WTC11 (cell line): ENCODE data around the gene ENTR1. TPM values are rescaled to one million over a fixed set of nuclear protein-coding genes. Genes with fewer than 3 reads are reported as not detected.

Experiments used
- ATAC-seq: fragments of 200-7000 bp; cut with Tn5 transposase; 2 replicates; pipeline ENCODE4 v1.10.0; 2021; ENCODE audit warnings: mild to moderate bottlenecking, moderate library complexity
- CTCF ChIA-PET: fragments of 300-600 bp; sonication (Branson Sonifier 250); formaldehyde crosslinking; loops from one replicate; lab custom pipeline; 2021; ENCODE audit warnings: antibody characterized with exemption; lab: Charles Lee
- POLR2A ChIA-PET: fragments of 350-600 bp; sonication (Branson Sonifier 250); formaldehyde crosslinking; loops from one replicate; lab custom pipeline; 2021; ENCODE audit warnings: antibody characterized with exemption; lab: Charles Lee
- DNase-seq: peaks from one replicate; pipeline ENCODE4 v3.0.0; 2021; ENCODE audit warnings: low spot score
- H3K27ac Mint-ChIP-seq: 2 replicates; pipeline ENCODE4 v1.8.0; 2021; ENCODE audit warnings: mixed read lengths
- H3K27me3 Mint-ChIP-seq: 2 replicates; pipeline ENCODE4 v1.8.0; 2021; ENCODE audit warnings: low read depth, mild to moderate bottlenecking, moderate library complexity, mixed read lengths
- H3K36me3 Mint-ChIP-seq: 2 replicates; pipeline ENCODE4 v1.8.0; 2021; ENCODE audit warnings: mixed read lengths
- H3K4me1 Mint-ChIP-seq: 2 replicates; pipeline ENCODE4 v1.8.0; 2022; ENCODE audit warnings: mixed read lengths
- H3K4me3 Mint-ChIP-seq: 2 replicates; pipeline ENCODE4 v1.8.0; 2021; ENCODE audit warnings: mild to moderate bottlenecking, moderate library complexity, mixed read lengths
- H3K9me3 Mint-ChIP-seq: 2 replicates; pipeline ENCODE4 v1.8.0; 2021; ENCODE audit warnings: mixed read lengths
- CTCF ChIP-seq: fragments of 200-600 bp; IDR thresholded peaks from 2 replicates; pipeline ENCODE4 v1.8.0; 2022; ENCODE audit warnings: antibody characterized with exemption
- ELF4 ChIP-seq: sonication (generic); formaldehyde crosslinking; IDR thresholded peaks from 2 replicates; pipeline ENCODE4 v1.8.1; 2022; ENCODE audit warnings: low read depth, mild to moderate bottlenecking, moderate library complexity, missing genetic modification reagents
- ETV6 ChIP-seq: sonication (generic); formaldehyde crosslinking; IDR thresholded peaks from 2 replicates; pipeline ENCODE4 v1.8.1; 2022; ENCODE audit warnings: mild to moderate bottlenecking, missing genetic modification reagents
- KAT7 ChIP-seq: sonication (generic); formaldehyde crosslinking; IDR thresholded peaks from 2 replicates; pipeline ENCODE4 v1.8.1; 2023; ENCODE audit warnings: missing genetic modification reagents, mild to moderate bottlenecking, borderline replicate concordance
- MLX ChIP-seq: sonication (generic); formaldehyde crosslinking; IDR thresholded peaks from 2 replicates; pipeline ENCODE4 v1.8.1; 2023; ENCODE audit warnings: mild to moderate bottlenecking, missing genetic modification reagents, moderate library complexity
- MXD4 ChIP-seq: fragments of 250-450 bp; sonication (Bioruptor Pico); IDR thresholded peaks from 2 replicates; pipeline ENCODE4 v1.8.0; 2021; ENCODE audit warnings: mild to moderate bottlenecking, moderate library complexity, borderline replicate concordance
- NR3C1 ChIP-seq: sonication (generic); formaldehyde crosslinking; conservative IDR thresholded peaks from 2 replicates; pipeline ENCODE4 v1.8.1; 2023; ENCODE audit warnings: low read depth, mild to moderate bottlenecking, missing genetic modification reagents
- TCF7 ChIP-seq: sonication (generic); formaldehyde crosslinking; IDR thresholded peaks from 2 replicates; pipeline ENCODE4 v1.8.0; 2022; ENCODE audit warnings: mild to moderate bottlenecking, low read depth, missing genetic modification reagents, moderate library complexity
- TP53 ChIP-seq: sonication (generic); formaldehyde crosslinking; IDR thresholded peaks from 2 replicates; pipeline ENCODE4 v1.8.1; 2023; ENCODE audit warnings: mild to moderate bottlenecking, missing genetic modification reagents
- USF1 ChIP-seq: sonication (generic); formaldehyde crosslinking; IDR thresholded peaks from 2 replicates; pipeline ENCODE4 v1.8.0; 2022; ENCODE audit warnings: mild to moderate bottlenecking, missing genetic modification reagents
- ZBTB21 ChIP-seq: sonication (generic); formaldehyde crosslinking; IDR thresholded peaks from 2 replicates; pipeline ENCODE4 v1.8.1; 2023; ENCODE audit warnings: mild to moderate bottlenecking, missing genetic modification reagents, borderline replicate concordance
- ZNF219 ChIP-seq: sonication (generic); formaldehyde crosslinking; IDR thresholded peaks from 2 replicates; pipeline ENCODE4 v1.8.0; 2023; ENCODE audit warnings: missing genetic modification reagents, mild to moderate bottlenecking, borderline replicate concordance
- ZNF232 ChIP-seq: sonication (generic); formaldehyde crosslinking; IDR thresholded peaks from 2 replicates; pipeline ENCODE4 v1.8.0; 2022; ENCODE audit warnings: mild to moderate bottlenecking, missing genetic modification reagents
- ZNF532 ChIP-seq: fragments of 250-450 bp; sonication (Bioruptor Pico); IDR thresholded peaks from 2 replicates; pipeline ENCODE4 v1.9.0; 2021; ENCODE audit warnings: mild to moderate bottlenecking, borderline replicate concordance
- total RNA-seq: library from RNA; stranded (reverse); gene quantifications from 3 replicates; pipeline ENCODE4 v1.2.3, GENCODE V29; 2021
- TF ChIP-seq, protein P1 (sequence below): sonication (generic); formaldehyde crosslinking; IDR thresholded peaks from 2 replicates; pipeline ENCODE4 v1.8.0; 2022; ENCODE audit warnings: mild to moderate bottlenecking, missing genetic modification reagents
- TF ChIP-seq, protein P2 (sequence below): sonication (generic); formaldehyde crosslinking; IDR thresholded peaks from 2 replicates; pipeline ENCODE4 v1.8.0; 2022; ENCODE audit warnings: mild to moderate bottlenecking, missing genetic modification reagents
- TF ChIP-seq, protein P3 (sequence below): sonication (generic); formaldehyde crosslinking; IDR thresholded peaks from 2 replicates; pipeline ENCODE4 v1.8.0; 2023; ENCODE audit warnings: missing genetic modification reagents, mild to moderate bottlenecking, borderline replicate concordance

ENTR1 gene
- total RNA-seq, 1 experiment from 2014 or later = 140 TPM

DNA sequence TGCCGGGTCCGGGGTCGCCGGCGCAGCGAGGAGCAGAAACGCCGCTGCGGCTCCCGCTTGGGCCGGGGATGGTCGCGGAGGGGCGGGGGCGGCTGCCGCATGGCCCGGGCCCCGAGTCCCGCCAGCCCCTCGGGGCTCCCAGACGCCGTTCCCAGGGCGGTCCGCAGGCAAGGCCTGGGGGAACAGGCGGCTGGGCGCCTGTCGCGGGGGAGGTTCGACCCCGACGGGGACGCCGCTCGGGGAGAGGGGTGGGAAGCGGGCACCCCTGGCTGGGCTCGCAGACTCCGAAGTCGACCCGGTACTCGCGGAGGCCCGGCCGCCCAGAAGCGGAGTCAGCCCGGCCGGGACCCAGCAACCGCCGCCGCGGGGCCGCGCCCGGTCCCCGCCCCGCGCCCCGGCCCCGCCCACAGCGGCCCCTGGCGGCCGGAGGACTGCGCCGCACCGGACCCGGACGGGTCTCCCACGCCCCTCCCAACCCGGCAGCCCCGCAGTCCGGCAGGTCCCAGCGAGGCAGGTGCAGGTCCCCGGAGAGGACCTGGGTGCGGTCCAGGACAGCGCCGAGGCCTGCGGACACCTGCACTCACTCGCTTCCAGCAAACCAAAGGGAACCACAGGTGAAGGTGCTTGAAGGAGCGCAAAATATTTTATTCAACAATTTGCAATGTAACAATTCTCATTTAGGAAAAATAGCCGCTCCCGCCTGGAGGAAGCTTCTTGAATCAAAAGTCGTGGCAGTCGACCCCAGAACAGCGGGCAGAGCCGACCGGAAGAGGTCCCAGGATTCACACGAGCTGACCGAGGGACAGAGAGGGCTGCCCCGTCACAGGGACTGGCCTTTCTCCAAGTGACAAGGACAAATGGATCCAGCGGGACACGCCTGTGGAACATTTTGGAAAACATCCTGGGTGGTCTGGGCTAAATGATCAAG, 29.3 kb upstream of the ENTR1 start, which contains the start of gene INPP5E (continued):
- TF ChIP-seq ZBTB21 (CRISPR knock-in tag) = 0 out of 2 replicates have a peak, but pooled peaks have one; percentile 48
- TF ChIP-seq ZNF219 = no peak
- TF ChIP-seq CTCF = peak; percentile 70; the same call in 1 of the 2 replicates

- CTCF ChIA-PET = interaction anchor here (0.8 to 1.2 kb wide), 6 partner anchors 9 to 233 kb away, joined by 3 read pairs; no protein-coding TSS in a partner anchor
- TF ChIP-seq, protein P1, sequence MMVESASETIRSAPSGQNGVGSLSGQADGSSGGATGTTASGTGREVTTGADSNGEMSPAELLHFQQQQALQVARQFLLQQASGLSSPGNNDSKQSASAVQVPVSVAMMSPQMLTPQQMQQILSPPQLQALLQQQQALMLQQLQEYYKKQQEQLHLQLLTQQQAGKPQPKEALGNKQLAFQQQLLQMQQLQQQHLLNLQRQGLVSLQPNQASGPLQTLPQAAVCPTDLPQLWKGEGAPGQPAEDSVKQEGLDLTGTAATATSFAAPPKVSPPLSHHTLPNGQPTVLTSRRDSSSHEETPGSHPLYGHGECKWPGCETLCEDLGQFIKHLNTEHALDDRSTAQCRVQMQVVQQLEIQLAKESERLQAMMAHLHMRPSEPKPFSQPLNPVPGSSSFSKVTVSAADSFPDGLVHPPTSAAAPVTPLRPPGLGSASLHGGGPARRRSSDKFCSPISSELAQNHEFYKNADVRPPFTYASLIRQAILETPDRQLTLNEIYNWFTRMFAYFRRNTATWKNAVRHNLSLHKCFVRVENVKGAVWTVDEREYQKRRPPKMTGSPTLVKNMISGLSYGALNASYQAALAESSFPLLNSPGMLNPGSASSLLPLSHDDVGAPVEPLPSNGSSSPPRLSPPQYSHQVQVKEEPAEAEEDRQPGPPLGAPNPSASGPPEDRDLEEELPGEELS (CRISPR knock-in tag) = no peak
- TF ChIP-seq ZNF532 (CRISPR knock-in tag) (no peak), MXD4 (CRISPR knock-in tag) (no peak), ELF4 (no peak), ZNF232 (no peak), USF1 (no peak), MLX (no peak), NR3C1 (CRISPR knock-in tag) (no peak), KAT7 (CRISPR knock-in tag) (peak; percentile 23; the same call in 1 of the 2 replicates), TP53 (CRISPR knock-in tag) (no peak), ETV6 (CRISPR knock-in tag) (no peak), TCF7 (CRISPR knock-in tag) (no peak)
- TF ChIP-seq, protein P2, sequence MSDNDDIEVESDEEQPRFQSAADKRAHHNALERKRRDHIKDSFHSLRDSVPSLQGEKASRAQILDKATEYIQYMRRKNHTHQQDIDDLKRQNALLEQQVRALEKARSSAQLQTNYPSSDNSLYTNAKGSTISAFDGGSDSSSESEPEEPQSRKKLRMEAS (CRISPR knock-in tag) = peak; percentile 37; the same call in 1 of the 2 replicates
- TF ChIP-seq, protein P3, sequence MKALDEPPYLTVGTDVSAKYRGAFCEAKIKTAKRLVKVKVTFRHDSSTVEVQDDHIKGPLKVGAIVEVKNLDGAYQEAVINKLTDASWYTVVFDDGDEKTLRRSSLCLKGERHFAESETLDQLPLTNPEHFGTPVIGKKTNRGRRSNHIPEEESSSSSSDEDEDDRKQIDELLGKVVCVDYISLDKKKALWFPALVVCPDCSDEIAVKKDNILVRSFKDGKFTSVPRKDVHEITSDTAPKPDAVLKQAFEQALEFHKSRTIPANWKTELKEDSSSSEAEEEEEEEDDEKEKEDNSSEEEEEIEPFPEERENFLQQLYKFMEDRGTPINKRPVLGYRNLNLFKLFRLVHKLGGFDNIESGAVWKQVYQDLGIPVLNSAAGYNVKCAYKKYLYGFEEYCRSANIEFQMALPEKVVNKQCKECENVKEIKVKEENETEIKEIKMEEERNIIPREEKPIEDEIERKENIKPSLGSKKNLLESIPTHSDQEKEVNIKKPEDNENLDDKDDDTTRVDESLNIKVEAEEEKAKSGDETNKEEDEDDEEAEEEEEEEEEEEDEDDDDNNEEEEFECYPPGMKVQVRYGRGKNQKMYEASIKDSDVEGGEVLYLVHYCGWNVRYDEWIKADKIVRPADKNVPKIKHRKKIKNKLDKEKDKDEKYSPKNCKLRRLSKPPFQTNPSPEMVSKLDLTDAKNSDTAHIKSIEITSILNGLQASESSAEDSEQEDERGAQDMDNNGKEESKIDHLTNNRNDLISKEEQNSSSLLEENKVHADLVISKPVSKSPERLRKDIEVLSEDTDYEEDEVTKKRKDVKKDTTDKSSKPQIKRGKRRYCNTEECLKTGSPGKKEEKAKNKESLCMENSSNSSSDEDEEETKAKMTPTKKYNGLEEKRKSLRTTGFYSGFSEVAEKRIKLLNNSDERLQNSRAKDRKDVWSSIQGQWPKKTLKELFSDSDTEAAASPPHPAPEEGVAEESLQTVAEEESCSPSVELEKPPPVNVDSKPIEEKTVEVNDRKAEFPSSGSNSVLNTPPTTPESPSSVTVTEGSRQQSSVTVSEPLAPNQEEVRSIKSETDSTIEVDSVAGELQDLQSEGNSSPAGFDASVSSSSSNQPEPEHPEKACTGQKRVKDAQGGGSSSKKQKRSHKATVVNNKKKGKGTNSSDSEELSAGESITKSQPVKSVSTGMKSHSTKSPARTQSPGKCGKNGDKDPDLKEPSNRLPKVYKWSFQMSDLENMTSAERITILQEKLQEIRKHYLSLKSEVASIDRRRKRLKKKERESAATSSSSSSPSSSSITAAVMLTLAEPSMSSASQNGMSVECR (CRISPR knock-in tag) = 0 out of 2 replicates have a peak, but pooled peaks have one; percentile 51
These were observed 28.4 kb upstream of the ENTR1 start for GRCh38 chr9:136438548-136439480.

More at GRCh38 chr9:136438548-136439480, 28.4 kb upstream of the ENTR1 start:
- H3K27me3 Mint-ChIP-seq = no peaks in the 10 kb centered on the region
- DNase-seq (peak; percentile 38), ATAC-seq (peak; percentile 21)
- H3K4me3 Mint-ChIP-seq = peak overlapping the region; percentile 80
- H3K9me3 Mint-ChIP-seq = no peaks in the 10 kb centered on the region
- no peak overlapping the region for H3K27ac Mint-ChIP-seq
- POLR2A ChIA-PET = interaction anchor here (0.7 kb wide), 1 partner anchor 76 kb away, joined by 3 read pairs; no protein-coding TSS in a partner anchor
- H3K4me1 Mint-ChIP-seq = peaks cover 15% of the 10 kb centered on the region
- H3K36me3 Mint-ChIP-seq = peaks cover 19% of the 10 kb centered on the region
